ENCODE measurements around the gene STT3B.
"Not testable (repeated sequence)": the region's sequence is repeated elsewhere in the genome, so short reads cannot be mapped to it uniquely, and the experiment has no call there.

STT3B gene

GRCh38 chr3:31552103-31552502 is 19.4 kb downstream of the STT3B start:
- no peak for DNase-seq

- no peak for DNase-seq
Measured at GRCh38 chr3:31553258-31553657, 20.5 kb downstream of the STT3B start.

GRCh38 chr3:31555204-31555603 is 22.5 kb downstream of the STT3B start:
- DNase-seq = no peak

- DNase-seq = no peak
Measured at GRCh38 chr3:31559872-31560534, 27.3 kb downstream of the STT3B start.

- DNase-seq = no peak
Measured at GRCh38 chr3:31561891-31562290, 29.2 kb downstream of the STT3B start.

- no peak for DNase-seq
Measured at GRCh38 chr3:31562525-31562924, 29.8 kb downstream of the STT3B start.

- no peak for DNase-seq
Measured at GRCh38 chr3:31565288-31565687, 32.6 kb downstream of the STT3B start.

- DNase-seq = no peak
Measured at GRCh38 chr3:31567036-31567435, 34.3 kb downstream of the STT3B start.

- DNase-seq = no peak
Measured at GRCh38 chr3:31568649-31569048, 35.9 kb downstream of the STT3B start.

- DNase-seq = no peak
Measured at GRCh38 chr3:31571325-31571724, 38.6 kb downstream of the STT3B start.

- DNase-seq = no peak
Measured at GRCh38 chr3:31572236-31573004, 39.7 kb downstream of the STT3B start.

GRCh38 chr3:31573036-31573779 is 40.5 kb downstream of the STT3B start:
- DNase-seq = no peak

- DNase-seq = no peak
Measured at GRCh38 chr3:31575448-31575847, 42.7 kb downstream of the STT3B start.

GRCh38 chr3:31576521-31576920 is 43.8 kb downstream of the STT3B start:
- no peak for DNase-seq

- no peak for DNase-seq
Measured at GRCh38 chr3:31577232-31577631, 44.5 kb downstream of the STT3B start.

GRCh38 chr3:31579828-31580227 is 47.1 kb downstream of the STT3B start:
- DNase-seq = no peak

GRCh38 chr3:31580645-31581044 is 47.9 kb downstream of the STT3B start:
- DNase-seq = no peak

GRCh38 chr3:31581660-31582059 is 48.9 kb downstream of the STT3B start:
- DNase-seq = no peak

- DNase-seq = no peak
Measured at GRCh38 chr3:31589228-31589627, 56.5 kb downstream of the STT3B start.

- no peak for DNase-seq
Measured at GRCh38 chr3:31590650-31591049, 57.9 kb downstream of the STT3B start.

GRCh38 chr3:31592764-31593163 is 60.0 kb downstream of the STT3B start:
- no peak for DNase-seq

- DNase-seq = no peak
Measured at GRCh38 chr3:31596176-31596575, 63.5 kb downstream of the STT3B start.

GRCh38 chr3:31600431-31600830 is 67.7 kb downstream of the STT3B start:
- no peak for DNase-seq

- not testable (repeated sequence) for DNase-seq
Measured at GRCh38 chr3:31605333-31605732, 72.6 kb downstream of the STT3B start.
